GM19238 (cell line): ENCODE measurements around the gene TPRG1.
"Not testable (repeated sequence)": the region's sequence is repeated elsewhere in the genome, so short reads cannot be mapped to it uniquely, and the experiment has no call there.

Experiments
- DNase-seq: peaks from one replicate; pipeline ENCODE4 v3.0.0; 2011; ENCODE audit warnings: low spot score; ENCODE audit not compliant: insufficient read length

TPRG1 gene

DNA sequence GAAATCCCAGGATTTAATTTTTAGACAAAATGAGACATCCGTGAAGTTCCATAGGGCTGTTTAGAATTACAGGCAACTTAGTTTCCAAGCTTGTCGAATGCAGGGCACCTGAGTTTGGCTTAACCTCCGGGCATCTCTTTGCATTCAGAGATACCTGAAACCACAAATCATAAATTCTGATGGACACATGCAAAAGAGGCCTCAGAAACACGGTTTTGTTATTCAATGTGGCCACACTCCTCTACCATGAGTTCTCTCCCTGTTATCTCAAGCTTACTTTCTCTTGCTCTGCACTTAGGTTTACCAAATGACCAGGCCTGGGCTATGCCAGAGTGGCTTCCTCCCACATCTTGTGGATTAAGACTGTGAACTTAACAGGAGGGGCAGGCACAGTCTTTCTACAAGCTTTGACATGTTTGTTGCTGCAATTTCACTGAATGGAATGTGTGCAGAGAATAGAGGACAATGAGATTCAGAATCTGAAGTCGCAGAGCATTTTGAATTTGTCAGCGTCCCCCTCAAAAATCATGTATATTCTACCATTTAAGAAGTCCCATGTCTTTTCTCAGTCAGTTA is 137.7 kb downstream of the TPRG1 start:
- no peak for DNase-seq

DNA sequence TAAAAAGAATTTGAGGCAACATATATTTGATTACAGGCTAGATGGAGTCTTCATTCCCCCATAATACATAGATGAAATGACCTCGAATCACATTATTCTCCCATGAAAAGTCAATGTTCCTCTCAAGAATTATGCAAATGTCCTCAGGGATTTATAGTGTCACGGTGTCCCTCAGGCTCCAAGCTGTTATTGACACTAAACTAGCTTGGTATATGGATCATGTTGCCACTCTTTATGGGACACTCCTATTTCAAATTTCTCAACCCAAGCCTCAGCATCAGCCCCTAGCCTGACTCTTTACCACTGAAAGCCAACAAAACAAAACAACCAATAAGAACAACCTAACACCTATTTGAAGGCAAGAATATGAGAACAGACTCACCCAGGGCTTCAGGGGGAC is 139.8 kb downstream of the TPRG1 start:
- no peak for DNase-seq

DNA sequence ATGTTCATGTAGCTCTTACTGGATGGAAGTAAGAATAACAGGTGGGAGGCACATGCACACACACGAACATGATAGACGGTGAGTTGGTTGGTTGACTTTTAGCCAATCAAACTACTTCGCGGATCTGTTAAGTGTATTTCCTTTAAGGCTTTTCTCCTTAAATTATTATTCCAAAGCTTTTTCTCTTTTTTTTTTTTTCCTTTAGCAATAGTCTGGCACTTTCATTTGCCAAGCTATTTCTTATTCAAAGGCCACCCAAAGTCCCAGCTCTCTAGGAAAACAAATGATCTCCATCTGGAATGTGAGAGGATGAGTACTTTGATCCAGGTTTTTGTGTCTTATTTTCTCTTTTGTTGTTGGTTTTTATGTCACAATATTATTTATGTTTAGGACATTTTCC is 141.1 kb downstream of the TPRG1 start:
- no peak for DNase-seq

DNA sequence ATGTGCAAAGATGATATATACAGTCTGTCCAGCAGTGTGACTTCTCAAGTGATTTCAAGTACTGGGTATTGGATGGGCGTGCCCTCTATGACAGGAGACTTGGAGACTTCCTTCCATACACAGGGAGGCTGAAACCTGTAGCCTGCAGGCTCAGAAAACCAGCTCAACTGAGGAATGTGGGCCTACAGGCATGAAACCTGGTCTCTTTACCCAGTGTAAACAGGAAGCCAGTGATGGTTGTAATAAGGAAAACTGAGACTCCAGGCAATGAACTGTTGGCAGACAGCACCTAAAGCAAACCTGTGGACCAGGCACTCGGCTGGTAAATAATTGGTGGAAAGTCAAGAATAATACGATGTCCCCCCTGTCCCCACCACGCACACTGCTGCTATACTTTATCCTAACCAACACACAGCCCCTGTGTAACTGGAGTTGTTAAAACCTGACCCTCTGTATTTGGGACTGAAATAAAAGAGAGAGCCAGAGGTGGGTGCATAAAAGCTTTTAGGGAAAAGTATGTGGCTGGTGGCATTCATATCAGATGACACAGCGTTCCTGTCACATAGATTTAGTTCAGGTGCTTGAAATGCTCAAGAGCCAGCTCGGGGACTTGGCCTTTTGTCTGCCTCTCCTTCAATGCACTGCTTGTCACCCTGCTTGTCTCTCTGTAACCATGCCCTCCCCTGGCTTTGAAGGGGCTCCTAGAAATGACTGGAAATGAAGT is 144.7 kb downstream of the TPRG1 start:
- DNase-seq = no peak

DNA sequence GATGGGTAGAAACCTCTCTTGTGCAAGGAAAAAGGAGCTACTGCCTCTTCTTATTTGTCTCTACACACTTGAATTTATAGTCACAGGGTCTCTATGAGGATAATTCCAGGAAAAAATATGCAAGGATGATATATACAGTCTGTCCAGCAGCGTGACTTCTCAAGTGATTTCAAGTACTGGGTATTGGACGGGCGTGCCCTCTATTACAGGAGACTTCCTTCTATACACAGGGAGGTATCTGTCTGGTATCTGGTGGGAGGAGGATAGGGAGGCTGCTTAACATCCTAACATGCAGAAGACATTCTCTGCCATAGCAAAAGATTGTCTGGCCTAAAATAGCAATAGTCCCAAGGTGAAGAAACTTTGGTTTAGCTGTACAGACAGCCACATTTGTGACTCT is 146.1 kb downstream of the TPRG1 start:
- no peak for DNase-seq

DNA sequence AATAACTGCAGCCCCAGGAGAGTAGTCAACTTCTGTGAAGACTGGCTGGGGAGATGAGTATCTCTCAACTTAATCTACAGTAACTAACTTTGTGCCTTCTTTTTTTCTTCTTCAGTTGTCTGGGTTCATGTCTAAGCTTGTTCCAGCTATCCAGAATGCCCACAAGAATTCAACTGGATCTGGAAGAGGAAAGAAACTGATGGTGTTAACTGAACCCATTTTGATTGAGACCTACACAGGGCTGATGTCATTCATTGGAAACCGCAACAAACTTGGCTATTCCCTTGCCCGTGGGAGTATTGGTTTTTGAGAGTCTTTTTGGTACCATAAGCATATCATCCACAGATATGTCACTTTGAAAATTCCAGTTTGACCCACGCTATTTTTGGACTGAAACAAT is 148.7 kb downstream of the TPRG1 start:
- no peak for DNase-seq

DNA sequence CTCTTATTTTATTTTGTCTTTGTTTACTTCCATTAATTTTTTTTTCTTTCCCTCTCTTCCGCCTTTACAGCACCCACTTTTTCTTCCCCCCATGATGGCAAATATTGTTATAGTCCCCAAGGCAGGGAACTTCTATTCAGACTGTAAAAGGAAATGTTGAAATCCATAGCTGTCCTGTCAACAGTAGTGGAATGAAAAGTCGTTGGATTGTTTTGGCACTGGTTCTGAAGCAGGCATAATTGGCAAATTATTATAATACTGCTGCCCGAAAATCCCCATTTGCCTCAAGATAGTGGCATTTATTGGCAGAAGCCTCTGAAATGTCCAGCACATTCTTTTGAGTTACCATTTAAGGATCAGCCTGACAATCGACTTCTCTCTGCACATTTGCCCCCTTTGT is 150.6 kb downstream of the TPRG1 start:
- DNase-seq = no peak

DNA sequence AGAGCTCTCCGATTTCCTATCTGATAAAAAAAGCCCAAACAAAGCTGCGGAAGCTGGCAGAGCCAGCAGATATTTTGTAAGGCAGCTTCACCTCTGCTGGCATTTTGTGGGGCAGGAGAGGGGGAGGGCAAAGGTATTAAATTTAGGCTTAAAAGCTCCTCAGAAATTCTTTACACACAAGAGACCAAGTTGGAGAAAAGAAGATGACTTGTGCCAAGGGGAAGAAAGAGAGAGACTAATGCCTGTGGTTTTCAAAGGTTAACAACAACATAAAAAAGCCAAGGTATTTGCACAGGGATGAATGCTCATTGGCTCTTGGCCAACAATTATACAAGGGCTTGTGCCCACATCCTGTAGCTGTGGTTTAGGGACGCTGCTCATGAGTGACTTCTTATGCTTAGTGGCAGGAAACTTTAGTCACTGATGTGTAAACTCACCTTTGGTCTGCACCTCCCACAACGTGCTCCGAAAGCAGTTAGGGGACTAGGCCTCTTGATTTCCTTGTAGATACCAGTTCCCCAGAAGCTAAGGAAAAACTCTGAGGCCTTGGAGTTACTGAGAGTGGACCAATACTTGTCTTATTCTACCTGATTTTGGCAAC is 152.9 kb downstream of the TPRG1 start:
- peak; percentile 34 for DNase-seq

DNA sequence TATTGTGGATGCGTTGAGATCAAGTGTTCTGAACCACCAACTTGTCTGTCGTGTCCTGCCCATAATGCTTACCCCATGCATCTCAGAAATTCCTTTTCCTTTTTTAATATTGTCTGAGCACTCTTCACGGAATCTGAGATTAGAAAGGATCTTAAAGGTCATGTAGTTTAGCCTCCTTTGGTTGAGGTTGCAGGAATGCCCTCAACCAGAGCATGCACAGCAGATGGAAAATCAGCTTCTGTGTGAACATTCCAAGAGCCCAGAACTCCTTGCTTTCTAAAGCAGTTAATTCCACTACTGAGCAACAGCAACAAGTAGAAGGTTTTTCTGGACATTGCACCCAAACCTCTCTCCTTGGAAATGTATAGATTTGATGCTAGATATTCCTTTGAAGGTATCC is 153.7 kb downstream of the TPRG1 start:
- DNase-seq = no peak

DNA sequence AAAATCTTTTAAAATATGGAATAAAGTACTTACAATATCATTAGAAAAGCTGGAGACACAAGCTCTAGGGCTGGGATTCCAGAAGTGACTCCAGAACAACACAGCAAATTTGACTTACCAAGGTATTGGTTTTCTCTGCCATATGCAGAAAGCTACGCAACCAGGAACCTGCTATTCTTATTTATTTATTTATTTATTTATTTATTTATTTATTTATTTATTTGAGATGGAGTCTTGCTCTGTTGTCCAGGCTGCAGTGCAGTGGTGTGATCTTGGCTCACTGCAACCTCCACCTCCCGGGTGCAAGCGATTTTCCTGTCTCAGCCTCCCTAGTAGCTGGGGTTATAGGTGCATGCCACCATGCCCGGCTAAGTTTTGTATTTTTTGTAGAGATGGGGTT is 157.9 kb downstream of the TPRG1 start:
- not testable (repeated sequence) for DNase-seq

DNA sequence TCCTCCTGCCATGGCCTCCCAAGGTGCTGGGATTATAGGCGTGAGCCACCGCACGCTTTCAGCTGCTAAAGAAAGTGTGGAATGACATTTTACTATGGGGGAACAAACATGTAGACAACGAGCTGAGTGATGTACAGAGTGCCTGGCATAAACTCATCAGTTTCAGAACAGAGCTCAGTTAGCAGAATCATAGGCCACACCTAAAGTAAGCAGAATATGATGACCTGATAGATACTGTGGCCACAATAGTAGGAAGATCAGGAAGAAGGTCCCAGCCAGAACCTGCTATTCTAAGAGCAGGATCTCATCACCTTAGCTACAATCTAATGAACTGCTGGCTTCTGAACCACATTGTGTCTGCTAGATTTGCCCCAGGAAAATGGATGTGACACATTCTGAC is 158.3 kb downstream of the TPRG1 start:
- DNase-seq = no peak

DNA sequence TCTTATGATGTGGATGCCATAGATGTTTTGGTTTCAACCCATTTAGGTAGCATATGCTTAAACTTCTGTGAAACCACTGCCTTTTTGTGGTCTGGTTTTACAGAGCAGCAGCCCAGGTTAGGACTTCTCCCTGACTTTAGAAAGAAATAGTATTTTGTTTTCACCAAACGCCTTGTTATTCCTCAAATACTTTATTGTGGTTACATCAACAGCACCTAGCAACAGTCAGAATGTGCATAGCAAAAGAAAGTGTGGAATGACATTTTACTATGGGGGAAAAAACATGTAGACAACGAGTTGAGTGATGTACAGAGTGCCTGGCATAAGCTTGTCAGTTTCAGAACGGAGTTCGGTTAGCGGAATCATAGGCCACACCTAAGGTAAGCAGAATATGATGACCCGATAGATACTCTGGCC is 159.2 kb downstream of the TPRG1 start:
- no peak for DNase-seq

DNA sequence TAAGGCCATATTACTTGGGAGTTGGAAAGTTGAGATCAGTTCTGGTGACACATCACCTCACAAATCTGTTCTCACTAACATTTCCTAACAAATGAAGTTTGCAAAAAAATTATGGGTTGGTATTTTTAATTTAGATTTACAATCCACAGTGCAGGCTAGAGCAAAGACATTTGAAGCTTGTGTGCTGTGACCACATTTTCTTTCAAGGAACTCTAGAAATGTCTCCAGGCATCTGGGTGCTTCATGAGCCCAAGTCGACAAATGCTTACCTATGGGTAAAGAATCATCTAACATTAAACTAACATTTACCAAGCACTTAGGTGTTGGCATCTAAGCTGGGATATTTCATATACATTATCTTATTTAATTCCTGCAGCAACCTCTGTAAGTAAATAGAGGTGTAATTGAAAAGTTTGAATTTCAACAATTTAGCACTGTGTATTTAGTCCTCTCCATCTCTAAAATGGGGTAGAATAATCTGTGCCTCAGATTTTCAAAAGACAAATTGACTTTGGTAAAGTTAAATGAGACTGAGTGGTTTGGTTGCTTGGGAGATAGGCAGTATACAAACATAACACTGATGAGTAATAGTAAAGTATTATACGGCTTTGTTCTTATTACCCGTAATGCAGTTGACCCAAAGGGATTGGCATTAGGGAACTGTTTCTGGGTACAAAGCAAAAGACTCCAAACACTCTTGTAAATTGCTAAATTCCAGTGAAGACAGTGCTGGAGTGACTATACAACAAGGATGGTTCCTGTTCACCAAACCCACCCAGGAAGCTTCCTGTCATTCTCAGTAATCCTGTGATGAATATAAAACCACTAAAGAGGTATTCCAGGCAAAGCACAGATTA is 162.5 kb downstream of the TPRG1 start:
- DNase-seq = no peak

DNA sequence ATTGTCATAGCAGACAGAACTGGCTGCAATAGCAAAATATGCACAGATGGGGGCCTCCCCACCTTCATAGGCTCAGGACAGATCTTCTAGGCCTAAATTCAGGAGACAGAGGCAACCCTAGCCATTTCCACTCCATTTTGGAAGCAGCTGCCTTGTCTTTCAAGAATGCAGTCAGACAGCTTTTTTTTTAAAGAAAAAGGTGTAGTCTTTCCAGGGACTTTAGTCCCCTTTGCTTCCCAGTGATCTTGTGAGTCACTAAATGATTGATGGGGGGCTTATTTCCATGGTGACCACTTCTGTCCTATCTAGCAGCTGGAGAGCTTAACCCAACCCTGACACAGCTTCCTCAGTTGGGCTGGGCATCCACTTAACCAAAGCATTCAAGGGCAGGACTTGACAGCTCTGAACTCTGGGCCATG is 165.9 kb downstream of the TPRG1 start:
- DNase-seq = no peak

DNA sequence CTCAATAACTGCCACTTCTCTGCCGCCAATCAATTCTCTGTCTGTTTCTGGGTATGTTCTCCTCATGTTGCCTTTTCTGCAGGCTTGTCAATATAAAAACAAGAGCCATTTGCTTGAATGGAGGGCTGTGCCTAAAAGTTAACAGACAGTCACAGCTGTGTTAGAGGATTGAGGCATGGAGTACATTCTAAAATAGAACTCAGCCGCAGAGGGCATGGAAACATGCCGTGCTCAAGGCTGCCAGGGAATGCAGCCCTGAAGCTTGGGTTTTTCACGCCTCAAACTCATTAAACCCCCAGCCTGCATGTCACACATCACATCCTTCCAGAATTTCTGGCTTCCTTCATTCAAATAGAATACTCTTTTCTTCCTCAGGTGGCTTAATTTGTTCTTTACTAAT is 166.6 kb downstream of the TPRG1 start:
- no peak for DNase-seq

DNA sequence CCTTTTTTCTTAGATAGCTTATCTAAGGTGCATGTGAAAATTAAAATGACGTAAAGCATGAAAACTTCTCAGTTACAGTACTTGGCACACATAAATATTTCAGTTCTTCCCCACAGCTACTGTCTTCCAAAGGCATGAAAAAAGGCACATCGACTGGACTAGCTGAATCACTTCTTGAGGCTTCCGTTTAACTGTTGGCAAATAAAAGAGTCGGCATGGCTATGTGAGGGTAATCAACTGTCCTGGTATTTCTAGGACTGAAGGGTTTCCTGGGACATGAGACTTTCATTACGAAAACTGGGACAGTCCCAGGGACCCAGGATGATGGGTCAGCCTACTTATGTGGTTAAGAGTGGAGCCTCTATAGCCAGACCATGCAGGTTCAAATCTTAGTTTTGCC is 168.2 kb downstream of the TPRG1 start:
- DNase-seq = no peak

DNA sequence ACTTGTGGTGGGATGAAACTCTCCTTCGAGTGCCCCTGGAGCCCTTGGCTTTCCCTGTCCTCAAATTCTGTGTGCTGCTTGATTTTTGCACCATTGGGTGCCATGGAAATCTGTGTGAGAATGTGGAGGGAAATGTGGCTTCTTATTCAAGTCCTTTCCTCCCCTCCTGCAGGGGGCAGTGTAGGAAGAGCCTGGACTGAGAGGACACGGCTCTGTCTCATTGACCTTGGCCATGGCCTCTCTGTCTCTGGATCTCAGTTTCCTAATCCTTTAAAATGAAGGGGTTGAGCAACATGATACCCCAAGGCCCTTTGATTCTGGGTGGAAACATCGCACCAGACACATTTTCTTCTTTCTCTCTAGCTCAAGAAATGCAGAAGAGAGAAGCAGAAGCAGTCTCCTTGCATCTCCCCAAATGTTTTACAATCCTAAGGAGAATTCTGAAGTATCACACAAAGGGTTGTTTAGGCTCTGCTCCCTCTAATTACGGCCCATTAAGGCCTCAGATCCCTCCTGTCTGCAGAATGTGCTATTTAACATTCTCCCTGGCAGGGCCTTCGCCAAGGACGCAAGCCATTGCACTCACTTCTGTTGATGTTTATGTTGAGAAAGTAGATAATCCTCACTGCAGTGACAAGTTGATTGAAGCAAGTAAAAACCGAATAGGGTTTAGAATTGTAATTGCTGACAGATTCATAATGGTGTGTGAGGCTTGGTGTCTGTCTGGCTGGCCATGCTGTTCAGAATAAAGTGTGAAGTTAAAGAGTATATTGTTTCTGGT is 169.1 kb downstream of the TPRG1 start:
- DNase-seq = no peak

DNA sequence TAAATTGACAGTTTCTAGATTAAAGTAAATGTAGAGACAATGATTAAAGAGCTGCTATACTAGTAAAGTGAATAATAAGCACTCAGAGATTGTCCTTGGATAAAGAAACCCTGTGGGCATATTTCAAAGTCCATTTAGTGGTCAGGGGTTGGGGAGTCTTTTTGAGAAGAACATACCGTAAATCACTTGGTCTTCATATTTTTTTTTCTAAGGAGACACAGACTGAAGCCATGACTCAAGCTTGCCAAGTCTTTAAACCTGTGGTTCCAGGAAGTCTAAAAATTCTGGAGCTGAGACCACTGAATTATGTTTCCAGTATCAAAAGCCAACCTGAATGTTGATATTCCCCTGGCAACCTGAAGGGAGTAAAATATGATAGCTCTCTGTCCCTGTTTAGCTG is 171.0 kb downstream of the TPRG1 start:
- DNase-seq = no peak

DNA sequence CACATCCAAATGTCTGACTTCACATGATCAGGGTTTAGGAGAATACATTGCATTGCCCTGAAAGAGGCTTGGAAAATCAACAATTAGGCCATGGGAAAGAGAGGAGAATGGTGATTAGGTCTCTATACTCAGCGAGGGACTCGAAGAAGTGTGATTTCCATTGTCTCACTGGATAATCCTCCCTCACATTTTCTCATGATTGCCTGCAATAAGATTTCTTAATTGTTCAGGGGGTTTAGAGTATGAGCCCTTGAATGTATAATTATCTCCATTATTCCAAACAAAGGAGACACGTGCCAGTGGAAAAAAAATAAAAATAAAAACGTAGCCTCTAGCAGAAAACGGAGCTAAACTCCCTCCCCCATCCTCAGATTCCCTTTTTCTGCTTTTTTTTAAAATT is 173.2 kb downstream of the TPRG1 start:
- no peak for DNase-seq

DNA sequence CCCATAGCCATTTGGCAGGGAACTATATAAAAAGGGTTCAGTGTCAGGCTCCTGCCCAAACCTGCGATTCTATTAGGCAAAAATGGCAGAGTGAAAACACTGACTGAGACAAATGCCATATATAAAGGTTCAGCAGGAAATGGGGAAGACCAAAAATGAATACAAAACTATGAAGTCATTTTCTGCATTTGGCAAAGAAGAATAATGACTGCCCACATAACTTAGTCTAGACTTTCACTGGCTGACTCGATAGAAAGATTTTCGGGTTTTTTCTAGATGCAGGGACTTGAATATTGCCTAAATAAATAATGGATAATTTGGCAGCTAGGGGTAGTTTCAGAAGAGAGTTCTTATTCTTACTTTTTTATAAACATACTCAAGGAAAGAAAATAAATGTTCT is 178.0 kb downstream of the TPRG1 start:
- DNase-seq = no peak

DNA sequence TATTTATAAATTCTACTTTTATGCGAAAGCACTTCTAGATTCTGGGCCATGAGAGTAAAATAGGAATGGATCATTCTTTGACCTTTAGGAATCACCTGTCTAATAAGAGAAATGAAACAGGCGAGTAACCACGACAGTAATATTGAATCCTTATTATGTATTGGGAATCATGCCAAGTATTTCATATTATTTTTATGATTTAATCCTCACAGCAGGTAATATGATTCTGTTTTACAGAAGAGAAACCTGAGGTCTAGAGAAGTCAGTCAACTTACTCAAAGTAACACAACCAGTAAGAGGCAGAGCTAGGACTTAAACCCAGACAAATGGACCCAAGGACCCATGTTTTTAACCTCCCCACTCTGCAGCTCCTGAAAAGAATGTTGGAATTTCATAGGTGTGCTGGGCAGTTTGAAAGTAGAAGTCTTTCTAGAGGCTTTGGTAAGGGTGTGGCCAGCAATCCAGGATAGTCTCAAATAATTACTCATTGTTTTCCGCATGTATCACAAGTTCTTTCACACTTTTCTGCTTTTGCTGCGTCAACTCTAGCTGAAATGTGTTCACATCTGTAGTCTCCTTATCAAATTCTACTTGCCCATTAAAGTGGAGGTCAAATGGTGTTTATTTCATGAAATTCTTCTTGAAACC is 181.7 kb downstream of the TPRG1 start:
- DNase-seq = no peak
